NCI-H2029 treated with DMSO at 0.1 percent for 48 hours (cell line): ENCODE measurements around the gene CXCL17.
"Not testable (repeated sequence)": the region's sequence is repeated elsewhere in the genome, so short reads cannot be mapped to it uniquely, and the experiment has no call there.

Source experiments
- DNase-seq: peaks from one replicate; lab custom pipeline; 2025; lab: John Stamatoyannopoulos, UW

The CXCL17 gene, protein sequence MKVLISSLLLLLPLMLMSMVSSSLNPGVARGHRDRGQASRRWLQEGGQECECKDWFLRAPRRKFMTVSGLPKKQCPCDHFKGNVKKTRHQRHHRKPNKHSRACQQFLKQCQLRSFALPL

DNA sequence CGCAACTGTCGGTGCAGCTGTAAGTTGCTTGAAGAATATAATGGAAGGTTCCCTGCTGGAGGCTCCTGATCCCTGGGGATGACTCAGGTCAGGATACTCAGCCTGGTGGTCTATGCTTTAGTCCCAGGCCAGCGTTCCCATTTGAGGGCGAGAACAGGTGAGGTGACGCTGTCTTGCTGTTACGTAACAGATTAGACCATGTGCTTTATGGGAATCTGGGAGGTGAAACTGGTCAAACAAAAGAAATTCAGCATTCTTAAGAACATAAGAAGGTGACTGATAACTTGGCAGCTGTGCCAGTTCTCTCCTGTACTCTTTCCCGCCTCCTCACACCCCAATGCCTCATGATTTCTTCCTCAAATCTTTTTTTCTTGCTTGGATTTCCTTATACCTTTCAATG is at the start of gene CXCL17:
CXCL17 (minus strand) TSS at position 114 of the 400 bp plus-strand sequence. CDS start 114 bp downstream, outside the sequence.
- DNase-seq, result peak; percentile 43

DNA sequence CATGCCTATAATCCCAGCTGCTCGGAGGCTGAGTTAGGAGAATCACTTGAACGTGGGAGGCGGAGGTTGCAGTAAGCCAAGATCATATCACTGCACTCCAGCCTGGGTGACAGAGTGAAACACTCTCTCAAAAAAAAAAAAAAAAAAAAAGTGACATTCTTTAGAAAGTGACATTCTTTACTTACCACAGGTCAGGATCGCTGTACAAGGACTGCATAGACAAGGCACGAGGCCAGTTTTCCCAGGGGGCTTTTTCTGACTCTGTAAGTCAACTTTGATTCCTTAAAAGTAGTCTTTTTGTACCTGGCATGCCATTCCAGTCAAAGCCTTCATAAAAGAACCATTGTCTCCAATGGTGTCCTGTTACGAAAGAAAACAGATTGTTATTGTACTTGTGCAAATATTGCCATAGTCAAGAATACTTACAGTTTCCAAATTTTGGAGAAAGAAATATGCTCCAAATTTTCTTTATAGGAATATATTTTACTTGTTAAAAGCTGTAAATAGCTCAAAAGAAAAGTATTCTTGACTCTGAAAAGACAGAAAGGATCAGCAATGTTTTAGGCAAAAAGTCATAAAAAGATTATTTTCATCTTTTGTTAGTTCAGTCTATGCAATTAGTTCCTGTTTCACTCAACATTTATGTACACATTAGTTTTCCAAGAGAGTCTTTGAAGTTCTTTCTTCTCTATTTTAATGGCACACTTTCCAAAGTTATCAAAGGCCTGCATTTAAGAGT is 46.2 kb upstream of the CXCL17 start:
- DNase-seq, result no peak

DNA sequence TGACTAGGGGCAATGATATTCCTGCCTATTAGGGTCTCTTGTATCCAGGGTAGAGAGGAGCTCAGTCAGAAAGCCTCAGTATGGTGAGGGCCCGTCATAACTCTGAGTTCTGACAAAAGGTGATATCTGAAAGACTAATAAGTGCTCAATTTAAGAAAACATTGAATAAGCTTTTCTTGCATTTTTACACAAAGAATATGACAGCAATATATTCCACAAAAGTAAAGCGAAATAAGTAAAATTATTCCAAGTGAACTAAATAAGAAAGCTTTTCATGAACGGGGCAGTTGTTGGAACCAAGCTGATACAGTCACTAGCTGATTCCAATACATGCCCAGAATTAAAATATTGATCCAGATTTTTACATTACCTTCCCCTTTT is 45.0 kb upstream of the CXCL17 start:
- no peak for DNase-seq

DNA sequence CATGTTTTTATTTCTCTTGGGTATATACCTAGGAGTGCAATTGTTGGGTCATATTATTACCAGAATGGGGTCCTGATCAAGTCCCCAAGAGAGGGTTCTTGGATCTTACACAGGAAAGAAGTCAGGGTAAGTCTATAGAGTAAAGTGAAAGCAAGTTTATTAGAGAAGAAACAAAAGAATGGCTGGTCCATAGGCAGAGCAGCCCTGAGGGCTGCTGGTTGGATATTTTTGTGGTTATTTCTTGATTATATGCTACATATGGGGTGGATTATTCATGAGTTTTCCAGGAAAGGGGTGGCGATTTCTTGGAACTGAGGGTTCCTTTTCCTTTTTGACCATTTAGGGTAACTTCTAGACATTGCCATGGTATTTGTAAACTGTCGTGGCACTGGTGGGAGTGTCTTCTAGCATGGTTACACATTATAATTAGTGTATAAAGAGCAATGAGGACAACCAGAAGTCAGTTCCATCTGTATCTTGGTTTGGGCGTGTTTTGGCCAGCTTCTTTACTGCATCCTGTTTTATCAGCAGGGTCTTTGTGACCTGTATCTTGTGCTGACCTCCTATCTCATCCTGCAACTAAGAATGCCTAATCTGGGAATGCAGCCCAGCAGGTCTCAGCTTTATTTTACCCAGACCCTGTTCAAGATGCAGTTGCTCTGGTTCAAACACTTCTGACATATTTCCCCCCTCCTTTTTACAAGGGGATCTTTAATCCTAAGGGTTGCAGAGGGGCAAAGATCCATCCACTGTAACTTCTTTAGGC is 44.5 kb upstream of the CXCL17 start:
- no peak for DNase-seq

DNA sequence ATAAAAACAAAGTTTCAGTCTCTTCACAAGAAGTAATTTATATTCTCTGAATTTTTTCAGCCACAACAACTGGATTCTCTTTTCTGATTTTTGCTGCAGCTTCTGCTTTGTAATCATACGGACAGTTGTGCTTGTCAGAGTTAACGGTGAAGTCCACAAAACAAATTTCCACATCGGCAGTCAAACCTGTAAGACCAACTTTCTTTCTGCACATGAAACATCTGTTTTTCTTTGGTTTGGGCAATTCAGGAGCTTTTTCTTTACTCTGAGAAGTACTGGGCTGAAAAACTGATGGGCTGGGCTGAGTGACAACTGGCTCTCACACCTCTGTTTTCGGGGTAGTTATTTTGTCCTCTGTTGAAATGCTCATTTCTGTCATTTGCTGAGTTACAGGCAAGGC is 42.3 kb upstream of the CXCL17 start:
- not testable (repeated sequence) for DNase-seq

DNA sequence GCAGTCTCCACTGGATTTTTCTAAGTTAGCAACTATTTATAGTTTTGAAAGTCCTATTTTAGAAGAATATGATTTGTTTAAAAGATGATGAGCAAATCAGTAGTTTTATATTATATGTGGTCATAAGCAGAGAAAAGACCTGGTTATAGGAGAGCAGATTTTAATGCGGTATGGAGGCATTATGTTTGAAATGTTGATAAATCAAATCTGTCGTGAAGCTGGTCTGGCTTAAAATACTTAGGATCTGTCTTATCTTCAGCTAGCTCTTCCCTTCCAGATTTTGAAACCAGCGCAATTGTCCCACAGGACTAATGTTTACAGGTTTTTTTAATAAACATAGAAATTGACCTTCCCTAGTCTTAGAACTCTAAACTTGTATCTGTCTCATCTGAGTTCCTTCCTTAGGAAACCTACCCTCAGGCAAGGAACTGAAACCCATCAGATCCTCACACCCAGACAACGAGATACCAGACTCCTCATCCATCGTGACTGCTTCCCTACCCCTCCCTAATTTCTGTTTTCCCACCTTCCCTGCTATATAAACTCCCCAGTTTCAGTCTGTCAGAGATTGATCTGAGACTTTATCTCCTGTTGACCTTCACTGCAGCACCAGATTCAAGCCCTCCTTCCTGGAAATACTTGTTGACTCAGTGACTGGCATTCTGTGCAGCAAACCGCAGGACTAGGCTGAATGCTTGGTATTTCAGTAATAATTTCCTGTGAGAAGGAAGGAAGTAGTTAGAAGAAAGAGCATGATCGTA is 37.8 kb upstream of the CXCL17 start:
- DNase-seq, result no peak

DNA sequence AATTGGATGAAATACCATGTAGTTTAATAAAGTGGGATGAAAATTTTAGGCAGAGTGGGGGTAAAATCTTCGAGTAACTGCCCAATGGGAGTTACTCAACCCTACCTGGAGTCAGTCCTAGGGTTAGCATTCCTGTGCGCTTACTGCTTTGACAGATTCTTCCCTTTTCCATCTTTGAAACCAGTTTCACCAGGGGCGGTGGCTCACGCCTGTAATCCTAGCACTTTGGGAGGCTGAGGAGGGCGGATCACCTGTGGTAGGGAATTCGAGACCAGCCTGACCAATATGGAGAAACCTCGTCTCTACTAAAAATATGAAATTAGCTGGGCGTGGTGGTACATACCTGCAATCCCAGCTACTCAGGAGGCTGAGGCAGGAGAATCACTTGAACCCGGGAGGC is 37.0 kb upstream of the CXCL17 start:
- no peak for DNase-seq

DNA sequence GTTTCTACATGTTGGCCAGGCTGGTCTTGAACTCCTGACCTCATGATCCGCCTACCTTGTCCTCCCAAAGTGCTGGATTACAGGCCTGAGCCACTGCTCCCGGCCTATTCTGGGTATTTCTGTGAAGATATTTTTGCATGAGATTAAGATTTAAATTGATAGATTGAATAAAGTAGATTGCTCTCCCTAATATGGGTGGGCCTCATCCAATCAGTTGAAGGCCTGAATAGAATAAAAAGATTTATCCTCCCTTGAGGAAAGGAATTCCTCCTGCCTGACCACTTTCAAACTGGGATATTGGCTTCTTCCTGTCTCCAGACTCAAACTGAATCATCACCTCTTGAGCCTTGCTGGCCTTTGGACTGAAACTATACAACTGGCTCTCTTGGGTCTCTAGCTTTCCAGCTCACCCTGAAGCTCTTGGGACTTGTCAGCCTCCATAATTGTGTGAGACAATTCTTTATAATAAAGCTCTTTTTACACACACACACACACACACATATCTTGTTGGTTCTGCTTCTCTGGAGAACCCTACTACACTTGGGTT is 36.1 kb upstream of the CXCL17 start:
- DNase-seq, result no peak

DNA sequence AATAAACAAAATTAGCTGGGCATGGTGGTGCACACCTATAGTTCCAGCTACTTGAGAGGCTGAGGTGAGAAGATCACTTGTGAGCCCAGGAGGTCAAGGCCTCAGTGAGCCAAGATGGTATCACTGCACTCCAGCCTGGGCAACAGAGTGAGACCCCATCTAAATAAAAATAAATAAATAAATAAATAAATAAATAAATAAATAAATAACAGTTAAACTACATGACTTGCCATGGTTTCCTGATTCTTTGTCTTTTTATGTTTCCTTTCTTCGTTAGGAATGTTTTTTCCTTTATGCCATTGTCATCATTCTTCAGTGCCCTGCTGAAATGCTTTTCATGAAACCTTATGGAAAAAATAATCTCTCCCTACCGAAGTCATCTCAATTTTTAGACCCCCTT is 35.2 kb upstream of the CXCL17 start:
- DNase-seq, result no peak

DNA sequence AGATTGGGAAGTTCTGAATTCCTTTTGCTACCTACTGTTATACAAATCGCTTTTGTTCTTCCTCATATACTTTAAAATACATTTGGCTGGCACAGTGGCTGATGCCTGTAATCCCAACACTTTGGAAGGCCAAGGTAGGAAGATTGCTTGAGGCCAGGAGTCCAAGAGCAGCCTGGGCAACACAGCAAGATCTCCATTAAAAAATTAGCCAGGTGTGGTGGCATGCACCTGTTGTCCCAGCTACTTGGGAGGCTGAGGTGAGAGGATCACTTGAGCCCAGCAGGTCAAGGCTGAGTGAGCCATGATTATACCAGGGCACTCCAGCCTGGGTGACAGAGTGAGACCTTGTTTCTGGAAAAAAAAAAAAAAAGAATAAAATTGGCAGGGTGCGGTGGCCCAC is 34.4 kb upstream of the CXCL17 start:
- DNase-seq, result no peak

DNA sequence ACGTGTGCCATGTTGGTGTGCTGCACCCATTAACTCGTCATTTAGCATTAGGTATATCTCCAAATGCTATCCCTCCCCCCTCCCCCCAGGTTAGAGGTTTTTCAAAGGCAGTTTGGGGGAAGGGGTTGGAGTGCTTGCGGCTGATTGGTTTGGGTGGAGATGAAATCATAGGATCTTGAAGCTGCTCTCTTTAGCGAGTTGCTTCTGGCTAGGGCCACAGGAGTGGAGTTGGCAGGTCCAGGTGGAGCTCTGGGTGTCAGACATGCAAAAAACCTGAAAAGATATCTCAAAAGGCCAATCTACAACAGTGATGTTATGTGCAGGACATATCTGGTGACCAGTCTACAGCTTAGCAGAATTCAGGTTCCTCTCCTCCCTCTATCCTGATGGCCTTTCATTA is 32.6 kb upstream of the CXCL17 start:
- DNase-seq, result no peak

DNA sequence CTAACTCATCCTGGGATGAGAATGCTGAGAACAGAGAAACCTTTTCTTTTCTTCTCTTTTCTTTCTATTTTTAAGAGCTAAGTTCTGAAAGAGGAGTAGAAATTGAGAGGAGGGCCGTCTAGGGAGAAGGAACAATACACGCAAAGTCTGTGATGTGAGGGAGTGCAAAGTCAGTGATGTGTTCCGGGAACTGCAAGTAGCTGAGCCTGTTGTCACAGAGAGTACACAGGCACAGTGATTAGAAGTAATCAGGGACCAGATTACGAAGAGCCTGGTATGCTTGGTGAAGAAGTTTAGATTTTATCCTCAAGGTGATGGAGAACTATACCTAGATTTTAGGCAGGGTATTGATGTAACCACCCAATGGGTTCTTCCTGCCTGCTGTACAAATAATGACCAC is 32.0 kb upstream of the CXCL17 start:
- no peak for DNase-seq

DNA sequence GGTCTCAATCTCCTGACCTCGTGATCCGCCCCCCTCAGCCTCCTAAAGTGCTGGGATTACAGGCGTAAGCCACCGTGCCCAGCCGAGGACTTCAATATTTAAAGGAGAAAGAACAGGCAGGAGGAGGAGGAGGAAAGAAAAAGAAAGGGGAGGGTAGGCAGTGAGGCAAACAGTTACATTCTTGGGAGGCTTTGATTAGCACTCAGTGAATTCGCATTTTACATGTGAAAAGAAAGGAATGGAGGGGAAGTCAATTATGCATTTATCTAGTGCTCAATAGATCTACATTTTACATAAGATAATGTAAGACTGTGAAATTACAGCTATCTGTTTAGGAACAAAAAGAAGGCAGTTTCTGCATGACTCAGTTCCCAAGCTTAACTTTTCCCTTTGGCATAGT is 30.9 kb upstream of the CXCL17 start:
- DNase-seq, result no peak

DNA sequence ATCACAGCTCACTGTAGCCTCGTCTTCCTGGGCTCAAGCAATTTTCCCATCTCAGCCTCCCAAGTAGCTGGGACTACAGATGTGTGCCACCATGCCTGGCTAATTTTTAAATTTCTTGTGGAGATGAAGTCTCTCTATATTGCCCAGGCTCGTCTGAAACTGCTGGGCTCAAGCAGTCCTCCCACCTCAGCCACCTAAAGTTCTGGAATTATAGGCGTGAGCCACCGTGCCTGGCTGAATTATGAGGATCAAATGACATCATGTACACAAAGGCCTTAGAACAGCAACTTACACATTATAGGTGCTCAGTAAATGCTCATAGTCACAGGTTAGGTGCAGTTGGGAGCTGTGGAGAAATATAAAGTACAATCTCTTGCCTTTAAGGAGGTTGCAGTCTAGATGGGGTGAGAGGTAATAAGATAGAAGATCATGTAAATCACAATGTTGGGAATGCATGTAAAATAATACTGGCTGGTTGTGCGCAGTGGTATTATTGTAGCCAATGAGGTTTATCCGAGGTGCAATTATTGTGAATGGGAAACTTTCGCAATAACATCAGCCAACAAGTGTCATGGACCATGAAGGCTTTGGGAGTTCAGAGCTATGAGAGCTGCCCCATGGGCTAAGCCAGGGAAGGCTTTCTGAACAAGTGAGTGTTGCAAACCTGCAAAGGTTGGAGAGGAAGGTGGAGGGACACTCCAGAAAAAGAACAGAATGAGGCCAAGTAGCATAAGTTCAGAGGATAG is 29.8 kb upstream of the CXCL17 start:
- DNase-seq, result no peak

DNA sequence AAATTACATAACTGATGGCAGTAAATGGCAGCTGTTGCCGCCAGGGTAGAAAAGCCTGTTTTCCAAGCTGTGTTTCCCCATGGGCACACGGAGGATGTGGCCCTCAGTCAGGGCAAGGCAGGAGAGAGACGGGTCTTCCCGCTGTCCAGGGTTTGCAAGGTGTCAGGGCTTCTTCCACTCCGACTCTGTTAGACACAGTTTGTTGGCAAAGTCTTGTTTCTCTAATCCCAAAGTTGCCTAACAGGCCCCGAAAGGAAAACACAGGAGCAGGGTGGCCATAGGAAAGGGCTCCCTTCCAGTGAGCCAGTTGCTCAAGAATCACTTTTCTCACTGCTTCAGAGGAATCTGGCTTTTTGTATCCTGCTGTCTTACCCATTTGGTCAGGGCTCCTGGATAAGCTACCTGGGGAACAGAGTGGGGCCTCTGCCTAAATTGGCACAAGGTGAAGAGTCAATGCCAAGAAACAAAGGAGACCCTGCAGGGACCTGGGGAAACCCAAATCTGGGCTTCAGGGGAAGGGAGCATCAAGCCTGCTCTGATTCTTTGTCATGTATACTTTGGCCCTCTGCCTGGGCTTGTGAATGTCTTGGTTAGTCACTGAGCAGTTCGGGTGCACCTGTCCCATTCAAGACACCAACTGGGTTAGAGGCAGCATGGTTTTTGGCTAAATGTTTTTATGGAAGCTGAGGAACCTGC is 29.0 kb upstream of the CXCL17 start:
- DNase-seq, result no peak

DNA sequence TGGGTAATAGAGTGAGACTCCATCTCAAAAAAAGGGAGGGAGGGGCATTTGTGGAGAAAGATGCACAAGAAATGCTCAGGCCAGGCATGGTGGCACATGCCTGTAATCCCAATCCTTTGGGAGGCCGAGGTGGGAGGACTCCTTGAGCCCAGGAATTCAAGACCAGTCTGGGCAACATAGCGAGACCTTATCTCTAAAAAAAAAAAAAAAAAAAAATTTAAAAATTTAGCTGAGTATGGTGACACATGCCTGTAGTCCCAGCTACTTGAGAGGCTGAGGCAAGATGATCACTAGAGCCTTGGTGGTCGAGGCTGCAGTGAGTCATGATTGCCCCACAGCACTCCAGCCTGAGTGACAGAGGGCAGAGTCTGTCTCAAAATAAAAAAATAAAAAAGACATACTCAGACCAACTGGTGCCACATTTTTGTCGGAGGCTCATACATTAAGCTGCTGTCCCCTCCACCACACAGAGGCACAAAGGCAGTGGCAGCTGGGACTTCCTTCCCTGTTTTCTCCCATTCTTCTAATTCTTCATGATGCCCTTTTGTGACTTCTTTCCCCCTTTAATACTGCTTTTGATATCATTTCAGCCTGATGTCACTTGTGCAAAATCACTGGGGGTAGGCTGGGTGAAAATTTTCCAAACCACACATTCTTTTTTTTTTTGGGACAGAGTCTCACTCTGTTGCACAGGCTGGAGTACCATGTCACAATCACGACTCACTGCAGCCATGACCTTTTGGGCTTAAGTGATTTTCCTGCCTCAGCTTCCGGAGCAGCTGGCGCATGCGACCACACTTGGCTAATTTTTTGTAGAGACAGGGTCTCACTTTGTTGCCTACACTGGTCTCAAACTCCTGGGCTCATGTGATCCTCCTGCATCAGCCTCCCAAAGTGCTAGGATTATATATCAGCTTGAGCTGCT is 26.8 kb upstream of the CXCL17 start:
- no peak for DNase-seq

DNA sequence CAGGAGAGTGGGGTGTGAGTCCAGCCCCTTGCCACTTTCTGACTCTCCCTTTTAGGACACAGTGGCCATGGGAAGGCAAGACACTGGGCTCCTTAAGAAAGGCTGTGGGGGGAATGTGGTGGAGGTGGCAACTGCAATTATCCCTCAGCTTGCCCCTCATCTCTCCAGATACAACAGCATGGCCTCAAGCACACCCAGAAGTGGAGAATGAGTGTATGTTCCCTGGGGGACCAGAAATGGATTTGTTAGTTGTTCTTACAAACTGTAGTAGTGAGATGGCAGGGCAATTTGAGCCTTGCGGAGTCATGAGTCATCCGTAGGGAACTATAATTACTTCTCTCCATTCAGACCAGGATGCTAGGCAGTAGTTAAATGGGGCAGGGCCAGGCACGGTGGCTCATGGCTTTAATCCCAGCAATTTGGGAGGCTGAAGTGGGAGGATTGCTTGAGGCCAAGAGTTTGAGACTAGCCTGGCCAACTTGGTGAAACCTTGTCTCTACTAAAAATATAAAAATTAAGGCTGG is 25.6 kb upstream of the CXCL17 start:
- no peak for DNase-seq

DNA sequence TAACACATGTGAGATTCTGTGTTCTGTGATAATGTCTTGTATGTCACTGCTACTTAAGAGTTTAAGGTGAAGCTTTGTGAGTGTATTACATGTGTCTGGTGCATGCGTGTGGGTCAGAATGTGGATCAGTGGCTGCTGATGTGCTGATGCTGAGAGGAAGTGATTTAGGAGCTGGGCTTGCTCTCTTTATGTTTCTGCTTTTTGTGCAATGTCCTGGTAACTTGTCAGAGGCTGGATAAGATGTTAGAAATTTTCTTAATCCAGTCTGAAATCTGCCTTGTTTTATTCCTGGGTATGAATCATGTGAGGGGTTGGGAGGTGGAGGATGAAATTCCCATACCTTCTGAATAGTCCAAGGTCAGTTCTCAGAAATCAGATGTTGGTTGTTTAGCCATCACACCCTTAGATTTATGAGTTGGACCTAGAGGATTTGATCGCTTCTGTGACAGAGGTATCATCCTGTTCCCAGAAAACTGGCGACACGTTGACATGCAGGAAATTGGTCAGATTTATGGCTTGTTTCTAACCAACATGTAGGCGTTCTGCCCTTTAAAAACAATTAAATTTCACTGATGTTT is 24.5 kb upstream of the CXCL17 start:
- no peak for DNase-seq

DNA sequence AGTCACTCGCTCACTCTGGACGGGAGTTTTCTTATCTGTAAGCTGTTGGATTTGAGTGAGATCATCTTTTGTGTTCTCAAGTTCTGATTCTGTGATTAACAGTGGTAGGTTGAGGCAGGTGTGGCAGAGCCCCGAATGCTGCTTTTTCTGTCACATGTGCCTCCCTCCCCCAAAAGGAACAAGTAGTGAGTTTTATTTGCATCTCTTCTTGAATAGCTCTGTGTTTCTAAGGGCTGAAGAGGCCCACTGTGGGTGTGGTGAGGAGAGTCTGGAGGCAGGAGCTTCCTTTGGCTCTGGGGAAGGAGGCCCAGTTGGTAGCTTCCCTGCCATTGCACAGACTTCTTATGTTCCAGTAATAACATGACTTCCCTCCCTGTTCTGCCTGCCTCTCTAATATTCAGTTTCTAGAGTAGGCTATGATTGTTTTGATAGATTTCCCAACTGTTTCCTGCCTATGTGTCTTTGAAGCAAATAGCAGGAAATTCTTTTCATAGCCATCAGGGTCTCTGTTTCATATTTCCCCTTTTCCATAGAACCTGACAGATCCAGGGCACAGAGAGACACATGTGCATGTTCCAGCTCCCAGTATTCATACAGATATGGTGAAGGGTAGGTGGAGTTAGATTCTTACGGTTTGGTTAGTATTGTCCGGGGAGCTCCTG is 23.9 kb upstream of the CXCL17 start:
- DNase-seq, result no peak
